ENCODE measurements around the gene VARS2. TPM values are rescaled to one million over a fixed set of nuclear protein-coding genes. Genes with fewer than 3 reads are reported as not detected.

Gene VARS2
- total RNA-seq, 1 donor from 2014 or later: 28.1 TPM

GRCh38 chr6:30974490-30975252 is 60.6 kb downstream of the VARS2 start:
- DNase-seq (ENCODE audit: low read depth): no peak
- TF ChIP-seq, protein P1, sequence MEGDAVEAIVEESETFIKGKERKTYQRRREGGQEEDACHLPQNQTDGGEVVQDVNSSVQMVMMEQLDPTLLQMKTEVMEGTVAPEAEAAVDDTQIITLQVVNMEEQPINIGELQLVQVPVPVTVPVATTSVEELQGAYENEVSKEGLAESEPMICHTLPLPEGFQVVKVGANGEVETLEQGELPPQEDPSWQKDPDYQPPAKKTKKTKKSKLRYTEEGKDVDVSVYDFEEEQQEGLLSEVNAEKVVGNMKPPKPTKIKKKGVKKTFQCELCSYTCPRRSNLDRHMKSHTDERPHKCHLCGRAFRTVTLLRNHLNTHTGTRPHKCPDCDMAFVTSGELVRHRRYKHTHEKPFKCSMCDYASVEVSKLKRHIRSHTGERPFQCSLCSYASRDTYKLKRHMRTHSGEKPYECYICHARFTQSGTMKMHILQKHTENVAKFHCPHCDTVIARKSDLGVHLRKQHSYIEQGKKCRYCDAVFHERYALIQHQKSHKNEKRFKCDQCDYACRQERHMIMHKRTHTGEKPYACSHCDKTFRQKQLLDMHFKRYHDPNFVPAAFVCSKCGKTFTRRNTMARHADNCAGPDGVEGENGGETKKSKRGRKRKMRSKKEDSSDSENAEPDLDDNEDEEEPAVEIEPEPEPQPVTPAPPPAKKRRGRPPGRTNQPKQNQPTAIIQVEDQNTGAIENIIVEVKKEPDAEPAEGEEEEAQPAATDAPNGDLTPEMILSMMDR (conservative IDR thresholded peaks at IDR 0.05; ENCODE audit: low read depth, low read length): no peak
- no peak overlapping the region for H3K4me3 ChIP-seq (ENCODE audit: low read depth, low read length)

Other genes starting within 250 kb of the VARS2 start
- gene DHX16, start 241.2 kb upstream of the VARS2 start, total RNA-seq: 41.5 and 52.0 TPM in 2 replicates
- 66.5 and 77.3 TPM in 2 replicates for gene PPP1R18, start 227.6 kb upstream of the VARS2 start, total RNA-seq
- 20.4 and 22.5 TPM in 2 replicates for gene NRM, start 223.3 kb upstream of the VARS2 start, total RNA-seq
- 11.4 and 20.7 TPM in 2 replicates for gene MDC1, start 197.0 kb upstream of the VARS2 start, total RNA-seq
- gene TUBB, start 193.9 kb upstream of the VARS2 start, total RNA-seq: 1,157 and 1,940 TPM in 2 replicates
- gene FLOT1, start 171.6 kb upstream of the VARS2 start, total RNA-seq: 91.7 and 100 TPM in 2 replicates
- 336 and 354 TPM in 2 replicates for gene IER3, start 169.7 kb upstream of the VARS2 start, total RNA-seq
- 72.0 and 128 TPM in 2 replicates for gene DDR1, start 29.7 kb upstream of the VARS2 start, total RNA-seq
- gene GTF2H4, start 6.0 kb upstream of the VARS2 start, total RNA-seq: 15.0 and 19.1 TPM in 2 replicates
- gene SFTA2, start 17.9 kb downstream of the VARS2 start, total RNA-seq: 8.2 and 8.7 TPM in 2 replicates
- gene MUCL3, start 26.7 kb downstream of the VARS2 start, total RNA-seq: under 0.01 and 0.07 TPM in 2 replicates
- not detected in 2 replicates for gene MUC21, start 69.5 kb downstream of the VARS2 start, total RNA-seq
- 0.06 TPM in 1 of 2 replicates, not detected in the other for gene MUC22, start 96.2 kb downstream of the VARS2 start, total RNA-seq
- 0.29 and 0.43 TPM in 2 replicates for gene C6orf15, start 198.3 kb downstream of the VARS2 start, total RNA-seq
- 1.1 and 2.8 TPM in 2 replicates for gene PSORS1C1, start 200.6 kb downstream of the VARS2 start, total RNA-seq
- not detected in 2 replicates for gene CDSN, start 206.2 kb downstream of the VARS2 start, total RNA-seq
- gene PSORS1C2, start 224.8 kb downstream of the VARS2 start, total RNA-seq: not detected in 2 replicates
- 23.2 and 28.2 TPM in 2 replicates for gene CCHCR1, start 243.6 kb downstream of the VARS2 start, total RNA-seq
- gene TCF19, start 244.4 kb downstream of the VARS2 start, total RNA-seq: 34.1 and 47.5 TPM in 2 replicates